GM12878 (cell line): Measurements from ENCODE around the gene VCL. TPM values are rescaled to one million over a fixed set of nuclear protein-coding genes. Genes with fewer than 3 reads are reported as not detected.

Experiments
- ATF2 ChIP-seq: IDR thresholded peaks from 2 replicates; pipeline ENCODE4 v1.6.1; 2012; ENCODE audit warnings: low read length, inconsistent platforms
- IKZF2 ChIP-seq, 2 experiments: fragments of 450-650 bp; IDR thresholded peaks; 2 replicates each; pipeline ENCODE4 v1.6.1; 2017; ENCODE audit warnings: mild to moderate bottlenecking in 2 of 2, moderate library complexity in 2 of 2
- IRF4 ChIP-seq: IDR thresholded peaks from 2 replicates; pipeline ENCODE4 v1.6.1; 2011; ENCODE audit warnings: low read depth, low read length
- PAX5 ChIP-seq: IDR thresholded peaks from 2 replicates; pipeline ENCODE4 v1.6.1; 2011; ENCODE audit warnings: low read depth, low read length, borderline replicate concordance
- POLR2AphosphoS5 ChIP-seq: IDR thresholded peaks from 2 replicates; pipeline ENCODE4 v1.6.1; 2011; ENCODE audit warnings: mild to moderate bottlenecking, low read length, inconsistent platforms
- RELB ChIP-seq: fragments of 450-650 bp; IDR thresholded peaks from 2 replicates; pipeline ENCODE4 v1.6.1; 2017; ENCODE audit warnings: low read depth, mild to moderate bottlenecking, moderate library complexity
- SMAD5 ChIP-seq: IDR thresholded peaks from 2 replicates; pipeline ENCODE4 v1.6.1; 2016; ENCODE audit warnings: antibody characterized with exemption, low read depth
- TCF12 ChIP-seq: IDR thresholded peaks from 2 replicates; pipeline ENCODE4 v1.6.1; 2011; ENCODE audit warnings: low read depth, mild to moderate bottlenecking, low read length
- TCF3 ChIP-seq: IDR thresholded peaks from 2 replicates; pipeline ENCODE4 v1.6.1; 2012; ENCODE audit warnings: low read depth, mild to moderate bottlenecking, low read length, borderline replicate concordance; ENCODE audit not compliant: insufficient read depth
- USF1 ChIP-seq: IDR thresholded peaks from 2 replicates; pipeline ENCODE4 v1.6.1; 2011; ENCODE audit warnings: borderline replicate concordance, low read depth, mild to moderate bottlenecking, moderate library complexity, mixed read lengths, low read length; ENCODE audit not compliant: insufficient read depth; ENCODE audit errors: extremely low read length
- ZNF217 ChIP-seq: fragments of 450-650 bp; IDR thresholded peaks from 2 replicates; pipeline ENCODE4 v1.6.1; 2017; ENCODE audit warnings: antibody characterized with exemption, mild to moderate bottlenecking
- polyA plus RNA-seq, 11 experiments: library from polyadenylated mRNA; depleted of rRNA in 4 of 11; unstranded in 6 of 11; stranded (reverse) in 5 of 11; fragments of >200 nt; fragmentation: Nextera tagmentation in 4 of 11; fragmentation: Illumina TruSeq in 1 of 11; extraction: Ambion mirVana in 4 of 11; extraction: Trizol in 1 of 11; gene quantifications; 1 replicate in 1 of 11; 2 replicates in 10 of 11; pipeline versions ENCODE4 v1.2.1 to v1.2.3, GENCODE V29; 2011 to 2016; ENCODE audit warnings: inconsistent platforms in 2 of 11, missing spikeins in 2 of 11, low read depth in 1 of 11
- total RNA-seq, 4 experiments: library from RNA; depleted of rRNA in 3 of 4; stranded (reverse); fragments of >200 nt in 3 of 4; fragmentation: Illumina TruSeq in 1 of 4; extraction: Trizol in 1 of 4; gene quantifications; 2 replicates each; pipeline versions ENCODE4 v1.2.1 to v1.2.3, GENCODE V29; 2013 to 2021

VCL gene
- total and polyA plus RNA-seq, 10 of the 15 experiments (the other 5 are each of a cell fraction or from before 2014, with no cell fraction given), result 6.7 to 54.6 (median 24.3) TPM

- TF ChIP-seq ATF2, result no peak
- no peak for TF ChIP-seq PAX5
- TF ChIP-seq POLR2AphosphoS5, result no peak
- no peak for TF ChIP-seq USF1
- TF ChIP-seq TCF12, result no peak
- no peak for TF ChIP-seq ZNF217
- no peak for TF ChIP-seq SMAD5
- TF ChIP-seq IRF4, result no peak
- TF ChIP-seq RELB, result no peak
- no peak for TF ChIP-seq IKZF2 (IDR thresholded peaks at IDR 0.05)
- no peak for TF ChIP-seq TCF3
Measured at GRCh38 chr10:74044419-74044818, 46.5 kb downstream of the VCL start (continued).
